Measurements from ENCODE around the gene MRPL58.
A peak's percentile ranks its signal among the peaks of the same experiment; 100 is the strongest.
"Not testable (repeated sequence)": the region's sequence is repeated elsewhere in the genome, so short reads cannot be mapped to it uniquely, and the experiment has no call there.

The MRPL58 gene

GRCh38 chr17:75019710-75020109 is 7.2 kb downstream of the MRPL58 start:
- no peak for DNase-seq

GRCh38 chr17:75020331-75021110 is 8.1 kb downstream of the MRPL58 start:
- no peak for DNase-seq

- no peak for DNase-seq
These were observed 12.4 kb downstream of the MRPL58 start for GRCh38 chr17:75024686-75025397.

- not testable (repeated sequence) for DNase-seq
These were observed 12.9 kb downstream of the MRPL58 start for GRCh38 chr17:75025398-75025734.

- DNase-seq: not testable (repeated sequence)
These were observed 14.2 kb downstream of the MRPL58 start for GRCh38 chr17:75026650-75027049.

- DNase-seq: no peak
These were observed 17.7 kb downstream of the MRPL58 start for GRCh38 chr17:75030161-75030560.

GRCh38 chr17:75031972-75032719 is 19.7 kb downstream of the MRPL58 start:
- DNase-seq: peak; percentile 37

GRCh38 chr17:75032720-75033280 is 20.3 kb downstream of the MRPL58 start:
- no peak for DNase-seq

GRCh38 chr17:75033346-75034235 is 21.1 kb downstream of the MRPL58 start:
- peak; percentile 77 for DNase-seq

- DNase-seq: peak; percentile 68
These were observed 21.9 kb downstream of the MRPL58 start for GRCh38 chr17:75034236-75034908.

GRCh38 chr17:75036643-75037268 is 24.3 kb downstream of the MRPL58 start:
- DNase-seq: peak; percentile 82

GRCh38 chr17:75039238-75039637 is 26.8 kb downstream of the MRPL58 start:
- DNase-seq: no peak

GRCh38 chr17:75041656-75042280 is 29.3 kb downstream of the MRPL58 start:
- DNase-seq: no peak

GRCh38 chr17:75043789-75044188 is 31.3 kb downstream of the MRPL58 start:
- DNase-seq: not testable (repeated sequence)

- DNase-seq: no peak
These were observed 32.2 kb downstream of the MRPL58 start for GRCh38 chr17:75044716-75045115.

GRCh38 chr17:75045946-75046406 is 33.5 kb downstream of the MRPL58 start:
- not testable (repeated sequence) for DNase-seq

- DNase-seq: peak; percentile 89
These were observed 34.2 kb downstream of the MRPL58 start, which contains the start of the genes ATP5PD and KCTD2 for GRCh38 chr17:75046407-75047289. ATP5PD (minus strand) TSS chr17:75046969; CDS start chr17:75042650, 4,319 bp downstream. KCTD2 (plus strand) TSS chr17:75047225; CDS start chr17:75047251, 26 bp downstream.

- DNase-seq: peak; percentile 12
These were observed 35.1 kb downstream of the MRPL58 start for GRCh38 chr17:75047398-75048098.
